GM19043 (cell line): ENCODE measurements around the gene NOL3.

Experiments
- ATAC-seq: cut with Tn5 transposase; IDR thresholded peaks from one replicate; pipeline ENCODE4 v1.9.1; 2021; ENCODE audit warnings: low read depth; ENCODE audit not compliant: unreplicated experiment

Gene NOL3

GRCh38 chr16:67154578-67155294 lies 15.6 kb upstream of the NOL3 start:
- no peak for ATAC-seq

- no peak for ATAC-seq
Measured at GRCh38 chr16:67155295-67156142, 14.8 kb upstream of the NOL3 start.

GRCh38 chr16:67156143-67156844 lies 14.0 kb upstream of the NOL3 start:
- no peak for ATAC-seq

GRCh38 chr16:67157106-67157748 lies 13.1 kb upstream of the NOL3 start:
- ATAC-seq = no peak

- ATAC-seq = no peak
Measured at GRCh38 chr16:67157892-67158635, 12.3 kb upstream of the NOL3 start.

GRCh38 chr16:67158637-67159600 lies 11.4 kb upstream of the NOL3 start:
- peak; percentile 22 for ATAC-seq

GRCh38 chr16:67161595-67162058 lies 8.7 kb upstream of the NOL3 start:
- ATAC-seq = no peak

GRCh38 chr16:67162506-67163163 lies 7.7 kb upstream of the NOL3 start:
- ATAC-seq = no peak

- ATAC-seq = no peak
Measured at GRCh38 chr16:67163164-67163998, 7.0 kb upstream of the NOL3 start.

GRCh38 chr16:67163999-67164558 lies 6.3 kb upstream of the NOL3 start:
- no peak for ATAC-seq

- no peak for ATAC-seq
Measured at GRCh38 chr16:67164599-67165061, 5.7 kb upstream of the NOL3 start, which contains the start of gene HSF4. HSF4 (plus strand) TSS chr16:67164745; CDS start chr16:67164812, 67 bp downstream.

- no peak for ATAC-seq
Measured at GRCh38 chr16:67165121-67166078, 4.9 kb upstream of the NOL3 start.

- no peak for ATAC-seq
Measured at GRCh38 chr16:67166110-67166547, 4.2 kb upstream of the NOL3 start.

- ATAC-seq = no peak
Measured at GRCh38 chr16:67166598-67167168, 3.7 kb upstream of the NOL3 start.

- ATAC-seq = no peak
Measured at GRCh38 chr16:67167588-67167987, 2.8 kb upstream of the NOL3 start.
